Neuron (in vitro differentiated cells): Measurements from ENCODE around the gene AKT1S1.

Source experiments
- H2AFZ ChIP-seq: one replicate; pipeline ENCODE4 v1.6.1; 2013; ENCODE audit warnings: low read depth, mild to moderate bottlenecking, inconsistent platforms, low read length, moderate library complexity
- H3K27me3 ChIP-seq: one replicate; pipeline ENCODE4 v1.6.1; 2013; ENCODE audit warnings: low read length; ENCODE audit not compliant: insufficient read depth
- H3K36me3 ChIP-seq: one replicate; pipeline ENCODE4 v1.6.1; 2013; ENCODE audit warnings: low read length; ENCODE audit not compliant: insufficient read depth
- H3K4me1 ChIP-seq: one replicate; pipeline ENCODE4 v1.6.1; 2013; ENCODE audit warnings: low read length; ENCODE audit not compliant: insufficient read depth
- H3K4me3 ChIP-seq: 2 replicates; pipeline ENCODE4 v1.5.1; 2013; ENCODE audit warnings: mild to moderate bottlenecking, low read length, moderate library complexity
- H3K9me3 ChIP-seq: one replicate; pipeline ENCODE4 v1.6.1; 2013; ENCODE audit warnings: low read length

AKT1S1 gene

DNA sequence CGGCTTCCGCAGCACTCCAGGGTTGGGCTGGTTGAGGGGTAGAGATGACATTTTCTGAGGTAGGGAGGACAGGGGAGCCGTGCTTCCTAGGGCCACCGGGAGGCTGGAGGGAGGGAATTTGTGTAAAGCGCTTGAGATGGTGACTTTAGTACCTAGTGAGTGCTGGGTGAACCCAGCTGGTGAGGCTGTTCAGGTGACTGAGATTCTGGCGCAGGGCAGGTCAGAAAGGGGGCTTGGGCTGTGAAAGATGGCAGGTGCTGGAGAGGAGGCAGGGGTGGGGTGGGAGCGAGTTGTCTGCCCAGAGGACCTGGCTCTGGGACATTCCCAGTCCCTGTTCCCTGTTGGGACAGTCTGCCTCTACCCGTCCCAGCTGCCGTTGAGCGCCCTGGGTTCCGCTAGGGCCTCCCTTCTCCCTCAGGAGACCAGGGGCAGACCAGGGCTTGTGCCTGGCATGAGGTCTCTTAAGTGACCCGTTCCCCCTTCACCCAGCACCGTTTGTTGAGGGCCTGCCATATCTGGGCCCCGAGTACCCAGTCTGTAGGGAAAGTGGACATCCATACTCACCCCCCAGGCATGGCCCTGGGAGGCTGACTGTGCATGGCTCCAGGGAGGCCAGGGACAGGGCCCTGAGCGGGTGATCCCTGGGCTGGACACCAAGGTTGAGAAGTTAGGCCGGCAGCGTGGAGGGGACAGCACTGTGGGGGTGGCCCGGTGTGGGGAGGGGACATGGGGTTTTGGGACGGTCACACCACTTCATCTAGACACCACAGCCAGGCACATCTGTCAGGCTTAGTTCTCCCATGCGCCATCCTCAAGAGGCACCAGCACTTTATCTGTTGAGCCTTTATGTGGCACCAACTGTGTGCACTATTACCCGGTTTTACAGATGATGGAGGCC is 21.2 kb downstream of the AKT1S1 start:
- Histone ChIP-seq H3K36me3 (peaks cover 72% of the 10 kb centered on the region), H3K4me1 (peaks cover 13% of the 10 kb centered on the region), H2AFZ (no peak overlapping the region)

DNA sequence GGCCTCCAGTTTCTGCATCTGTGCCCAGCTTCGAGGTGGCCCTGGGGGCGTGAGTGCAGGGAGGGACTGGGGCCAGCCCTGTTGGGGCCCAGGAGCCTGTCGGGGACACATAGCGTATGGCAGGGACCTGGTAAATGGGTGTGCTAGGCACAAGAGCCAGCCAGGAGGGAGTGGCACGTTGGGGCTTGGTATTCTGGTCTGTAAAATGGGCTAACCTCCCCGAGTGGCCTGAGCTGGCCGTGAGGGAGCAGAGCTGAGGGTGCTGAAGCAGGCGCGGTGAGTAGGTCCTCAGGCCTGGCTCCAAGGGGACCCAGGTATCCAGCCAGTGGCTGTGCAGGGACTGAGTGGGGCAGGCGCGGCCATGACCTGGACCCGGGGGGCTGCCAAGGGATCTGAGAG is 21.9 kb downstream of the AKT1S1 start:
- Histone ChIP-seq H3K27me3 (no peaks in the 10 kb centered on the region), H3K36me3 (peaks cover 66% of the 10 kb centered on the region), H3K4me3 (no peak overlapping the region), H2AFZ (no peak overlapping the region), H3K9me3 (no peaks in the 10 kb centered on the region), H3K4me1 (peaks cover 14% of the 10 kb centered on the region)

More for the DNA sequence above, 21.2 kb downstream of the AKT1S1 start:
- no peak overlapping the region for H3K4me3 ChIP-seq
- H3K27me3 ChIP-seq: no peaks in the 10 kb centered on the region
- no peaks in the 10 kb centered on the region for H3K9me3 ChIP-seq

DNA sequence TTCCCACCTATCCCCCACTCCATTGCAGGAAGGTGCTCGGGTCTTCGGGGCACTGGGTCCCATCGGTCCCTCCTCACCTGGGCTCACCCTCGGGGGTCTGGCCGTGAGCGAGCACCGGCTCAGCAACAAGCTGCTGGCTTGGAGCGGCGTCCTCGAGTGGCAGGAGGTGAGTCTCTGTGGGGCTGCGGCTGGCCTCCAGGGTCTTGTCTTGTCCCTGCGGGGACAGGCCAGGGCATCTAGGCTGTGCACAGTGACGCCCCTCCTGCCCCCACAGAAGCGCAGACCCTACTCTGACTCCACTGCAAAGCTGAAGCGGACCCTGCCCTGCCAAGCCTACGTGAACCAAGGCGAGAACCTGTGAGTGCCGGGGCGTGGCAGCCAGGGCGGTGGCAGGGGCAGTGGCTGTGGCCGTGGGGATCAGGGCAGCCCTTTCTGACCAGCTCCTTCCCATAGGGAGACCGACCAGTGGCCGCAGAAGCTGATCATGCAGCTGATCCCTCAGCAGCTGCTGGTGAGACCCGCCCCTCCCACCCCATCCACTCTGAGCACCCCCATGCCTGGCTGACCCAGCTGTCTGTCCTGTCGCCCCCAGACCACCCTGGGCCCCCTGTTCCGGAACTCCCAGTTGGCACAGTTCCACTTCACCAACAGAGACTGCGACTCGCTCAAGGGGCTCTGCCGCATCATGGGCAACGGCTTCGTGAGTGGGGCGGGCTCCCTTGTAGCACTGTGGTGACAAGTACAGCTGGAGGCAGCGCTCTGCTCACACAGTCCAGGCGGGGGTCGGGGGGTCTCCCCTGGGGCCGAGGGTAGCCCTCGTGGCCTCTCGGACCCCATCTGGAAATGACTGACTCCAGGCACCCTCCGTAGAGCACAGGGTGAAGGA is 22.5 kb downstream of the AKT1S1 start:
- Histone ChIP-seq H3K9me3 (no peaks in the 10 kb centered on the region), H2AFZ (no peak overlapping the region), H3K4me1 (peaks cover 18% of the 10 kb centered on the region), H3K4me3 (no peak overlapping the region), H3K36me3 (peaks cover 59% of the 10 kb centered on the region), H3K27me3 (no peaks in the 10 kb centered on the region)

DNA sequence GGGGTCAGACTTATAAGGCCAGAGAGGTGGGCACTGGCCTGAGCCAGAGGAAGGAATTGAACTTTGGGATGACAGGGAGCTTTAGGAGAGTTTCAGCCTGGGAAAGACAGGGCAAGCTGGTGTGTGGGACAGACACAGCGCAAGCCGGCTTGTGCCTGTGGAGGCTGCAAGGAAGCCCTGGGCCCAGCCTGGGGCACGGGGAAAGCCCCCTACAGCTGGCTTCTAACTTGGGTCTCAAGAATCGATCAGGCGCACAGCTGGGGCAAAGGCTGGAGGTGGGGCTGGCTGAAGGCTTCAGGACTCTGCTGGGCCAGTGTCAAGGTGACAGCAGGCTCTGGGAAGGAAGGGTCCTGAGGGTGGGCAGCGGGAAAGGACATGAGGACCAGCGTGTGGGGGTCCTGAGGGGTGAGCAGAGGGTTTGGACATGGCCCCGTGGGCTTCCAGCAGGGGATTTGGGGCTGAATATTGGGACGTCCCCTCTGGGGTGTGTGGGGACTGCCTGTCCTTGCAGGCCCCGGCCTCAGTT is 23.2 kb downstream of the AKT1S1 start:
- Histone ChIP-seq H3K9me3 (peaks cover 3% of the 10 kb centered on the region), H2AFZ (no peak overlapping the region), H3K4me3 (no peak overlapping the region), H3K27me3 (no peaks in the 10 kb centered on the region), H3K4me1 (peaks cover 18% of the 10 kb centered on the region), H3K36me3 (peaks cover 61% of the 10 kb centered on the region)

DNA sequence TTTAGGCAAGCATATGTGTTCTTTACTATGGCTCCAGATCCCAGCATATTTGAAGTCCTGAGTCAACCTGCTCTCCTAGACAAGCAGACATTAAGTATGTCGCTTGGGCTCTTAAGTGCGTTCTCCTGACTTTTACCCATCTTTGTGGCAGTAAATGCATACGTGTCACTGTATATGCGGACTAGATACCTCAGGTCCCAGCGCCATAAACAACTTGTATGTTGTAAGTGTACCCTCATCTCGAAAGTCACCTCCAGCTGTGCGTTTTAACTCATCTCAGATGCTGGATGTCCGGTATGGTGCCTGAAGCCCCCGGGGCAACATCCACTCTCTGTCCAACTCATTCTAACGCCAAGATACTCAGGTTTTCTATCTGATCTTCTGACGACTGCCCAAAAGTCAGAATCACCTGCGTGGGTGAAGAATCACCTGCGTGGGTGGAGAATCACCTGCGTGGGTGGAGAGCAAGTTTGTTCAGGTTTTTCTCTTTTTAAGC is 24.5 kb downstream of the AKT1S1 start:
- H3K4me3 ChIP-seq: peak overlapping the region; percentile 99
- peaks cover 4% of the 10 kb centered on the region for H3K9me3 ChIP-seq
- H3K27me3 ChIP-seq: no peaks in the 10 kb centered on the region
- no peak overlapping the region for H2AFZ ChIP-seq
- peaks cover 18% of the 10 kb centered on the region for H3K4me1 ChIP-seq
- peaks cover 50% of the 10 kb centered on the region for H3K36me3 ChIP-seq

- Histone ChIP-seq H3K27me3 (no peaks in the 10 kb centered on the region), H3K36me3 (peaks cover 40% of the 10 kb centered on the region), H2AFZ (no peak overlapping the region), H3K4me3 (peak overlapping the region; percentile 99), H3K4me1 (peaks cover 18% of the 10 kb centered on the region), H3K9me3 (peaks cover 4% of the 10 kb centered on the region)
These were observed 25.5 kb downstream of the AKT1S1 start for GRCh38 chr19:49851456-49852259.

DNA sequence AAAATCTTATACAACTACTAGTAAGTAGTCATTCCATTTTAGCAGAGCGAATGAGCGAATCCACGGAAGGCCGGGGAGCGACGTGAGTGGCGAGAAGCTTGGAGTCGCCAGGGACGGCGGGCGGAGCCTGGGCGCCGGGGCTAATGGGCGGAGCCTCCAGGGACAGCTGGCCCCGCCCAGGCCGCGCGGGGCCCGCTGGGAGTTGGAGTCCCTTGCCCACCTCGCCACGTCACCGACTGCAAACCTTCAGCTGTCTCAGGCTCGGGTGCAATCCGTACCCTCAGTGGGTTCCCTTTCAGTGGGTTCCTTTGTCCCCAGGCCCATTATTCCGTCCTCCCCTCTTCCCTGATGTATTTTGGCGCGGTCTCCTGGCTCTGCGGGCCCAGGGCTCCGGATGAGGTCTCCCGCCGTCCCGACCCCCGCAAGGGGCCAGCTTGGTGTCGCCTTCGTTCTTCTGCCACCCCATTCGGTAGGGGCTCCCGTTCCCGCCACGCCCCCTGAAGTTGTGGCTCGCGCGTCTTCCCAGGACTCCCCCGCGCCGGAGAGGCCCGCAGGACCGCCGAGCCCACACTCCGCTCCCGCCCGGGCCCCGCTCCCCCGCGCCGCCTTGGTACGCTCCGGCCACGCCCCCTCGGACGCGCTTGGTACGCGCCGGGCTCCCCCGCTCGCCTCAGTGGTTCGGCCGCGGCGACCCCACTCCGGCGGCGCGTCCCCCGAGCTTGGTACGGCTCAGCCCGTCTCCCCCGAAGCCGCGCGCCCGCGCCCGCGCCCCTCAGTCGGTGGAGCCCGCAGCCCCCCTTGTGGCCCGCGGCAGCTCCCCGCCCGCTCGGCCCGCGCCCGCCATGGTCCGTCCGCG is 26.4 kb downstream of the AKT1S1 start, which contains the start of gene PTOV1:
TSS of gene PTOV1 (plus strand) at position 673 of the 856 bp plus-strand sequence.
- Histone ChIP-seq H2AFZ (peak within 1 kb of the TSS; percentile 96), H3K36me3 (peaks cover 31% of the 10 kb centered on the region), H3K9me3 (peaks cover 4% of the 10 kb centered on the region), H3K4me1 (peaks cover 18% of the 10 kb centered on the region), H3K27me3 (no peaks in the 10 kb centered on the region), H3K4me3 (peak within 1 kb of the TSS; percentile 99)

- Histone ChIP-seq H3K9me3 (peaks cover 4% of the 10 kb centered on the region), H3K36me3 (peaks cover 26% of the 10 kb centered on the region), H3K4me3 (peak overlapping the region; percentile 99)
These were observed 27.0 kb downstream of the AKT1S1 start for GRCh38 chr19:49850221-49850486.

DNA sequence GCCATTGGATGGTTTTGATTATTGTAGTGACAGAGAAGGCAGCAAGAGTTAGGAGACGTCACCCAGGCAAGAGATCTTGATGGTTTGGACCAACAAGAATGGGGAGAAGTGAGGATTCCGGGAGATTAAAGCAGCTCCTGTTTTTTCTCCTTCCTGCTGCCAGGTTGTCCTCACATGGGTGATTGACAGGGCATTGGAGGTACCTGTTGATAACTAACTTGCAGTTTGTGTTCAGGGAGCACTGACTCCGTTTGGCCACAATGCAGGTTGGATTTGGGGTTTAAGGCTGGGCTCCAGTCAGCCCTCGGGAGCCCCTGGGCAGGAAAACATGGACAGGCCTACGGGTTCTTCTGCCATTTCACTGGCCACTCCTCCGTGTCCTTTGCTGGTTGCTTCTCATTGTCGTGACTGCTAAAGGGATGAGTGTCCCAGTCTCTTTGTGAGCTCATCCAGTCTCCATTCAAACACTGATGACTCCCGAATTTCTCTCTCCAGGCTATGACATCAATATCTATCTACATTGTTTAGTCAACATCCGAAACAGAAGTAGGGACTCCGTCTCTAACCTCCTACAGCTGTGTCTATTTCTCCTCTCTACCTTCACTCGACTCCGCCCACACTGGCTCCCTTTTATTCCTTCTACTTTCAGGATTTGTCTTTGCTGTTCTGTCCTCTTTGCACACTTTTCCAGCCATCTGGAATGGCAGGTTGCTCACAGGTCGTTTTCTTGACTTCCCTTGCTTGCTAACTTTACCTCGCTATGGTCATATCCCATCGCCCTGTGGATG is 27.5 kb downstream of the AKT1S1 start:
- peaks cover 22% of the 10 kb centered on the region for H3K36me3 ChIP-seq
- H3K27me3 ChIP-seq: no peaks in the 10 kb centered on the region
- H3K4me1 ChIP-seq: peaks cover 18% of the 10 kb centered on the region
- H2AFZ ChIP-seq: no peak overlapping the region
- H3K4me3 ChIP-seq: peak overlapping the region; percentile 99
- H3K9me3 ChIP-seq: peaks cover 4% of the 10 kb centered on the region

More at GRCh38 chr19:49850221-49850486, 27.0 kb downstream of the AKT1S1 start:
- Histone ChIP-seq H2AFZ (peak overlapping the region; percentile 96), H3K4me1 (peaks cover 18% of the 10 kb centered on the region), H3K27me3 (no peaks in the 10 kb centered on the region)

GRCh38 chr19:49848938-49849337 is 28.2 kb downstream of the AKT1S1 start:
- peaks cover 18% of the 10 kb centered on the region for H3K4me1 ChIP-seq
- no peak overlapping the region for H2AFZ ChIP-seq
- no peaks in the 10 kb centered on the region for H3K27me3 ChIP-seq
- H3K36me3 ChIP-seq: peaks cover 15% of the 10 kb centered on the region
- H3K4me3 ChIP-seq: no peak overlapping the region
- peaks cover 4% of the 10 kb centered on the region for H3K9me3 ChIP-seq
